IPS DF 4.7 (cell line): ENCODE data around the gene PRKG1.
"Not testable (repeated sequence)": the region's sequence is repeated elsewhere in the genome, so short reads cannot be mapped to it uniquely, and the experiment has no call there.

ENCODE experiments used
- DNase-seq: peaks from one replicate; pipeline ENCODE4 v3.0.0-alpha.2; 2013; ENCODE audit warnings: low spot score; ENCODE audit errors: extremely low read depth

Gene PRKG1

GRCh38 chr10:51377070-51377931, 303.0 kb downstream of the PRKG1 start:
- no peak for DNase-seq

GRCh38 chr10:51377932-51378599, 303.8 kb downstream of the PRKG1 start:
- no peak for DNase-seq

- no peak for DNase-seq
Measured at GRCh38 chr10:51382181-51382580, 307.9 kb downstream of the PRKG1 start.

- no peak for DNase-seq
Measured at GRCh38 chr10:51384971-51385370, 310.7 kb downstream of the PRKG1 start.

- DNase-seq = no peak
Measured at GRCh38 chr10:51386248-51386885, 312.1 kb downstream of the PRKG1 start.

- peak; percentile 16 for DNase-seq
Measured at GRCh38 chr10:51389415-51390321, 315.4 kb downstream of the PRKG1 start.

- not testable (repeated sequence) for DNase-seq
Measured at GRCh38 chr10:51393006-51393405, 318.7 kb downstream of the PRKG1 start.

- DNase-seq = no peak
Measured at GRCh38 chr10:51394039-51394438, 319.8 kb downstream of the PRKG1 start.

GRCh38 chr10:51397244-51397643, 323.0 kb downstream of the PRKG1 start:
- DNase-seq = no peak

- no peak for DNase-seq
Measured at GRCh38 chr10:51397695-51398094, 323.4 kb downstream of the PRKG1 start.

- DNase-seq = no peak
Measured at GRCh38 chr10:51399840-51400239, 325.6 kb downstream of the PRKG1 start.

GRCh38 chr10:51400392-51401096, 326.3 kb downstream of the PRKG1 start:
- DNase-seq = no peak

GRCh38 chr10:51403521-51403920, 329.2 kb downstream of the PRKG1 start:
- no peak for DNase-seq

- DNase-seq = no peak
Measured at GRCh38 chr10:51405580-51406351, 331.5 kb downstream of the PRKG1 start.

GRCh38 chr10:51406581-51406980, 332.3 kb downstream of the PRKG1 start:
- no peak for DNase-seq

GRCh38 chr10:51416494-51416893, 342.2 kb downstream of the PRKG1 start:
- DNase-seq = no peak

- DNase-seq = no peak
Measured at GRCh38 chr10:51419196-51420093, 345.2 kb downstream of the PRKG1 start.

GRCh38 chr10:51421853-51422252, 347.6 kb downstream of the PRKG1 start:
- DNase-seq = no peak
